GM12878 (cell line): ENCODE data around the gene SORCS1. TPM values are rescaled to one million over a fixed set of nuclear protein-coding genes. Genes with fewer than 3 reads are reported as not detected.

Source experiments
- ATAC-seq: fragments of 200-7000 bp; cut with Tn5 transposase; 3 replicates; pipeline ENCODE4 v1.9.1; 2020; ENCODE audit warnings: mild to moderate bottlenecking, moderate library complexity
- BruUV-seq: library from RNA; stranded (reverse); fragments of 400-500 nt; replicated peaks from 2 replicates; lab custom pipeline; 2021; lab: Mats Ljungman, UMichigan
- CTCF ChIA-PET: fragments of 300-600 bp; sonication (Branson Sonifier 250); formaldehyde crosslinking; extraction: SDS; loops from one replicate; lab custom pipeline; 2021; ENCODE audit warnings: inconsistent platforms; lab: Yijun Ruan, JAX
- POLR2A ChIA-PET: fragments of 350-600 bp; formaldehyde crosslinking; extraction: SDS; loops from one replicate; lab custom pipeline; 2021; ENCODE audit warnings: inconsistent platforms; lab: Charles Lee
- RAD21 ChIA-PET: fragments of 300-600 bp; sonication (Branson Sonifier 250); formaldehyde crosslinking; loops from one replicate; lab custom pipeline; 2023; ENCODE audit warnings: antibody characterized with exemption; ENCODE audit not compliant: unreplicated experiment; lab: Charles Lee
- SMC1A ChIA-PET: fragments of 300-600 bp; sonication (Branson Sonifier 250); formaldehyde crosslinking; loops from one replicate; lab custom pipeline; 2023; ENCODE audit not compliant: unreplicated experiment, uncharacterized antibody; lab: Charles Lee
- DNase-seq: peaks from one replicate; pipeline ENCODE4 v3.0.0-alpha.2; 2011; ENCODE audit warnings: low read depth, low spot score
- FAIRE-seq: peaks from 3 replicates; lab custom pipeline; 2011; peaks lifted over from hg19 to GRCh38; lab: Jason Lieb, UNC
- H2AFZ ChIP-seq: 2 replicates; pipeline ENCODE4 v1.6.0; 2011; ENCODE audit warnings: low read depth, low read length, control low read depth; ENCODE audit not compliant: control insufficient read depth
- H3K27ac ChIP-seq: 2 replicates; pipeline ENCODE4 v1.5.1; 2011; ENCODE audit warnings: control low read depth; ENCODE audit not compliant: control insufficient read depth, insufficient read depth
- H3K27me3 ChIP-seq, 2 experiments: replicated peaks in 1 of 2; 2 replicates each; pipeline versions ENCODE4 v1.6.0 to v1.6.1; 2011; ENCODE audit warnings: low read length in 1 of 2; ENCODE audit not compliant: control insufficient read depth in 2 of 2, insufficient read depth in 2 of 2
- H3K36me3 ChIP-seq, 2 experiments: 2 replicates each; pipeline ENCODE4 v1.5.1; 2011; ENCODE audit warnings: low read length in 1 of 2; ENCODE audit not compliant: control insufficient read depth in 2 of 2, insufficient read depth in 2 of 2
- H3K4me1 ChIP-seq: 2 replicates; pipeline ENCODE4 v1.6.1; 2011; ENCODE audit warnings: mild to moderate bottlenecking, low read length, moderate library complexity, mixed read lengths; ENCODE audit not compliant: control insufficient read depth, insufficient read depth
- H3K4me2 ChIP-seq: 2 replicates; pipeline ENCODE4 v1.6.0; 2011; ENCODE audit warnings: control low read depth; ENCODE audit not compliant: control insufficient read depth, insufficient read depth
- H3K4me3 ChIP-seq: fragments of 200-600 bp; sonication (generic); 2 replicates; pipeline ENCODE4 v1.5.1; 2016
- H3K79me2 ChIP-seq: 2 replicates; pipeline ENCODE4 v1.6.0; 2011; ENCODE audit warnings: low read length; ENCODE audit not compliant: control insufficient read depth, insufficient read depth
- H3K9ac ChIP-seq: 2 replicates; pipeline ENCODE4 v1.8.0; 2011; ENCODE audit warnings: low read length, control low read depth, mixed read lengths; ENCODE audit not compliant: control insufficient read depth, insufficient read depth
- H3K9me3 ChIP-seq: replicated peaks from 3 replicates; pipeline ENCODE4 v1.5.1; 2011; ENCODE audit warnings: mild to moderate bottlenecking, low read length; ENCODE audit not compliant: control insufficient read depth, insufficient read depth
- H4K20me1 ChIP-seq: 2 replicates; pipeline ENCODE4 v1.6.0; 2011; ENCODE audit not compliant: control insufficient read depth, insufficient read depth
- IRF3 ChIP-seq: fragments of 450-650 bp; IDR thresholded peaks from 2 replicates; pipeline ENCODE4 v1.6.1; 2014; ENCODE audit warnings: mild to moderate bottlenecking
- NR2C1 ChIP-seq: fragments of 450-650 bp; IDR thresholded peaks from 2 replicates; pipeline ENCODE4 v1.6.1; 2017; ENCODE audit warnings: antibody characterized with exemption, mild to moderate bottlenecking, moderate library complexity
- PKNOX1 ChIP-seq: fragments of 450-650 bp; IDR thresholded peaks from 2 replicates; pipeline ENCODE4 v1.6.1; 2016; ENCODE audit warnings: mild to moderate bottlenecking
- RUNX3 ChIP-seq: IDR thresholded peaks from 2 replicates; pipeline ENCODE4 v1.6.1; 2012; ENCODE audit warnings: low read length, inconsistent platforms
- SIX5 ChIP-seq: IDR thresholded peaks from 2 replicates; pipeline ENCODE4 v1.6.1; 2011; ENCODE audit warnings: mild to moderate bottlenecking, low read depth, low read length, moderate library complexity; ENCODE audit not compliant: severe bottlenecking
- SRF ChIP-seq, 2 experiments: IDR thresholded peaks; 2 replicates each; pipeline ENCODE4 v1.6.1; 2011; ENCODE audit warnings: low read depth in 2 of 2, low read length in 2 of 2, mild to moderate bottlenecking in 1 of 2, moderate library complexity in 1 of 2
- TCF3 ChIP-seq: IDR thresholded peaks from 2 replicates; pipeline ENCODE4 v1.6.1; 2012; ENCODE audit warnings: low read depth, mild to moderate bottlenecking, low read length, borderline replicate concordance; ENCODE audit not compliant: insufficient read depth
- WRNIP1 ChIP-seq: IDR thresholded peaks from 2 replicates; pipeline ENCODE4 v1.6.1; 2011; ENCODE audit warnings: low read depth, low read length, improper control_type of control experiment, borderline replicate concordance
- ZNF24 ChIP-seq: fragments of 450-650 bp; IDR thresholded peaks from 2 replicates; pipeline ENCODE4 v1.6.1; 2017; ENCODE audit warnings: antibody characterized with exemption, mild to moderate bottlenecking
- WGBS: methylation state at CpG from one replicate; pipeline ENCODE4 v1.1.6; 2016; ENCODE audit warnings: low lambda C conversion rate; ENCODE audit not compliant: insufficient replicate concordance, insufficient coverage; ENCODE audit errors: missing lambda C conversion rate; 5-methylcytosine and 5-hydroxymethylcytosine counted together
- in situ Hi-C: fragments of 300-500 bp; cut with MboI; formaldehyde crosslinking; loops from 9 replicates; pipeline ENCODE4 v1.14.3; 2018; ENCODE audit warnings: mixed read lengths
- intact Hi-C: fragments of 100-400 bp; cut with micrococcal nuclease; formaldehyde crosslinking; loops from one replicate; pipeline ENCODE4 v1.14.2; 2022; ENCODE audit not compliant: unreplicated experiment
- polyA plus RNA-seq, 11 experiments: library from polyadenylated mRNA; depleted of rRNA in 4 of 11; unstranded in 6 of 11; stranded (reverse) in 5 of 11; fragments of >200 nt; fragmentation: Nextera tagmentation in 4 of 11; fragmentation: Illumina TruSeq in 1 of 11; extraction: Ambion mirVana in 4 of 11; extraction: Trizol in 1 of 11; gene quantifications; 1 replicate in 1 of 11; 2 replicates in 10 of 11; pipeline versions ENCODE4 v1.2.1 to v1.2.3, GENCODE V29; 2011 to 2016; ENCODE audit warnings: inconsistent platforms in 2 of 11, missing spikeins in 2 of 11, low read depth in 1 of 11
- total RNA-seq, 4 experiments: library from RNA; depleted of rRNA in 3 of 4; stranded (reverse); fragments of >200 nt in 3 of 4; fragmentation: Illumina TruSeq in 1 of 4; extraction: Trizol in 1 of 4; gene quantifications; 2 replicates each; pipeline versions ENCODE4 v1.2.1 to v1.2.3, GENCODE V29; 2013 to 2021

The SORCS1 gene
- total and polyA plus RNA-seq, 10 of the 15 experiments (the other 5 are each of a cell fraction or from before 2014, with no cell fraction given) = 0.02 to 9.6 (median 0.06) TPM; not detected in 3

DNA sequence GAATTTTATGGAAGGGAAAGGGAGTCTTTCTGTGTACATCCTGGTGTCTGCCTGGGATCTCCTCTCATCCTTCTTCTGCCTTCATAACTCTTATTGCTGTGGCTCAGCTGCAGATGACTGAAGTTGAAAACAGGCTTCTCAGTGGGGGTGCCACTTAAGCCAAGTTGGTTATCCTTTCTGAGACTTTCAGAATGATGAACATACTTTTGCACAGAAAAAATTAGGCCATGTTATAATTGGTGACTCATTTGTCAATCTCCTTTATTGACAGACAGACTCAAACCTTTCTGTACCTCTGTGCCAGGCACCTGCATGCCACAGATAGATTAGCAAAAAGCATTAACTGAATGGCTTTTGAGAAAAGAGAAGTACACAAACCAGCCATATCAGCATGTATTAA, 430.3 kb downstream of the SORCS1 start:
- no peak for DNase-seq
- no peaks in the 10 kb centered on the region for H3K9me3 ChIP-seq
- POLR2A ChIA-PET = no interaction called here
- SMC1A ChIA-PET = no interaction called here
- no peak for FAIRE-seq
- H4K20me1 ChIP-seq = no peaks in the 10 kb centered on the region
- no peaks in the 10 kb centered on the region for H3K4me1 ChIP-seq
- ATAC-seq = peak; percentile 74
- no peaks in the 10 kb centered on the region for H3K79me2 ChIP-seq
- RAD21 ChIA-PET = no interaction called here
- CTCF ChIA-PET = no interaction called here
- no peak overlapping the region for H3K9ac ChIP-seq
- no peak overlapping the region for H3K27ac ChIP-seq
- in situ Hi-C loops (no loop called here), intact Hi-C loops (no loop called here)
- H3K4me2 ChIP-seq = no peak overlapping the region
- TF ChIP-seq RUNX3 (no peak), WRNIP1 (no peak), TCF3 (no peak), PKNOX1 (peak; percentile 54), SIX5 (no peak)
- H3K27me3 ChIP-seq = no peaks in the 10 kb centered on the region
- no peak overlapping the region for H3K4me3 ChIP-seq
- no TSS peak for BruUV-seq
- no peaks in the 10 kb centered on the region for H3K36me3 ChIP-seq
- no peak overlapping the region for H2AFZ ChIP-seq

GRCh38 chr10:106728232-106728631, 436.3 kb downstream of the SORCS1 start:
- ChIA-PET CTCF (interaction anchor here (0.5 to 1.4 kb wide), 3 partner anchors 16 to 774 kb away, joined by 3 to 4 read pairs (median 3); no protein-coding TSS in a partner anchor), SMC1A (no interaction called here), POLR2A (no interaction called here), RAD21 (no interaction called here)
- Histone ChIP-seq H4K20me1 (no peaks in the 10 kb centered on the region), H2AFZ (no peak overlapping the region), H3K4me2 (no peak overlapping the region), H3K9ac (no peak overlapping the region), H3K4me3 (no peak overlapping the region), H3K36me3 (no peaks in the 10 kb centered on the region), H3K27ac (no peak overlapping the region), H3K4me1 (no peaks in the 10 kb centered on the region), H3K79me2 (no peaks in the 10 kb centered on the region), H3K27me3 (no peaks in the 10 kb centered on the region), H3K9me3 (no peaks in the 10 kb centered on the region)
- BruUV-seq = no TSS peak
- WGBS = 7% methylated on average over 2 of the region's 2 CpGs
- in situ Hi-C loops (no loop called here), intact Hi-C loops (no loop called here)
- FAIRE-seq = no peak
- no peak for ATAC-seq
- no peak for DNase-seq
- TF ChIP-seq ZNF24 (no peak), NR2C1 (no peak), SRF (IDR thresholded peaks at IDR 0.05; ENCODE audit: low read depth in 2 of 2, low read length in 2 of 2) (no peak), IRF3 (no peak)
